ENCODE measurements around the gene IQCK. TPM values are rescaled to one million over a fixed set of nuclear protein-coding genes. Genes with fewer than 3 reads are reported as not detected.
"Not testable (repeated sequence)": the region's sequence is repeated elsewhere in the genome, so short reads cannot be mapped to it uniquely, and the experiment has no call there.

The IQCK gene
- total RNA-seq, 1 donor from 2014 or later, result 7.6 TPM

DNA sequence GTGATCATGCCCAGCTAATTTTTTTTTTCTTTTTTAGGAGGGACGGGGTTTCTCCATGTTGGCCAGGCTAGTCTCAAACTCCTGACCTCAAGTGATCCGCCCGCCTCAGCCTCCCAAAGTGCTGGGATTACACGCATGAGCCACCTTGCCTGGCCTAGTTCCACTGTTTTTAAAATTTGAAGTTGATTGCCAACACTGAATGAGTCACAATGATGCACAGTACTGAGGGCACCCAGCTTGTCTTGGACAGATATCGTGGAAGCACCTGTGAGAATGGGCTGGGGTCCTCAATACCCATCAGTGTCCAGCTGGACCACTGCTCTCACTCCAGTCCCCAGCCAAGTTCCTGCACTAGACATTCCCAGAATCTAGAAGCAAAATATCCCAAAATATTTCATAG is 2.5 kb upstream of the IQCK start:
- Histone ChIP-seq H3K9me3 (no peaks in the 10 kb centered on the region), H3K36me3 (peaks cover 9% of the 10 kb centered on the region), H3K27ac (no peak overlapping the region), H3K27me3 (no peaks in the 10 kb centered on the region), H3K4me3 (no peak overlapping the region), H3K4me1 (peaks cover 18% of the 10 kb centered on the region)
- no peak for ATAC-seq
- TF ChIP-seq CTCF (IDR thresholded peaks at IDR 0.05), result no peak
- intact Hi-C loops (cut with DNase I), result no loop called here
- no peak for DNase-seq

GRCh38 chr16:19716183-19716582 is 1.9 kb upstream of the IQCK start:
- no peak for TF ChIP-seq CTCF (IDR thresholded peaks at IDR 0.05)

GRCh38 chr16:19716728-19717127 is 1.3 kb upstream of the IQCK start:
- Histone ChIP-seq H3K4me3 (peak overlapping the region; percentile 74), H3K4me1 (peaks cover 18% of the 10 kb centered on the region)
- H3K36me3 ChIP-seq; DNase-seq; intact Hi-C loops (cut with DNase I); H3K9me3 ChIP-seq; H3K27ac ChIP-seq; ATAC-seq; H3K27me3 ChIP-seq: not testable (repeated sequence)

More at GRCh38 chr16:19716183-19716582, 1.9 kb upstream of the IQCK start:
- H3K27ac ChIP-seq, result no peak overlapping the region
- no peak overlapping the region for H3K4me3 ChIP-seq
- no peaks in the 10 kb centered on the region for H3K27me3 ChIP-seq
- no peaks in the 10 kb centered on the region for H3K9me3 ChIP-seq
- H3K36me3 ChIP-seq, result peaks cover 9% of the 10 kb centered on the region
- ATAC-seq (no peak), DNase-seq (no peak)
- intact Hi-C loops (cut with DNase I), result no loop called here
- peaks cover 18% of the 10 kb centered on the region for H3K4me1 ChIP-seq

DNA sequence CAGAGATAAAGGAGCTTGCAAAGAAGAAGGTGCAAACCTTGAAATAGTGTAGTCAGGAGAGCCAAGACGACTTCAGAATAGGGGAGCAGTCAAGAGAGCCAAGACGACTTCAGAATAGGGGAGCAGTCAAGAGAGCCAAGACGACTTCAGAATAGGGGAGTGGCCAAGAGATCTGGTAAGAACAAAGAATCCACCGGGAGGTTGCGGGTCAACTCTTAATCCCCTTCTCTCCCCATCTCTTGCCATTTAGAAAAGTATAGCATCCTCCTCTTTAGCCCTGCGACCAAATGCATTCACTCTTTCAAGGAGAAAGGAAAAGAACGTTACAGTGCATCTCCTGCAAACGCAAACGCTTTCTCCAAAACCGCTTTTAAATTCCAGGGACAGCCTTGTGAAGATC is 757 bp upstream of the IQCK start:
- peaks cover 18% of the 10 kb centered on the region for H3K4me1 ChIP-seq
- no peaks in the 10 kb centered on the region for H3K27me3 ChIP-seq
- no peak for ATAC-seq
- H3K27ac ChIP-seq, result peak overlapping the region; percentile 75
- H3K4me3 ChIP-seq, result peak overlapping the region; percentile 74
- H3K36me3 ChIP-seq, result peaks cover 9% of the 10 kb centered on the region
- no peak for DNase-seq
- no peak for TF ChIP-seq CTCF (IDR thresholded peaks at IDR 0.05)
- no peaks in the 10 kb centered on the region for H3K9me3 ChIP-seq
- intact Hi-C loops (cut with DNase I), result no loop called here

- ATAC-seq, result no peak
- Histone ChIP-seq H3K9me3 (no peaks in the 10 kb centered on the region), H3K36me3 (peaks cover 9% of the 10 kb centered on the region), H3K4me3 (peak overlapping the region; percentile 74), H3K27ac (peak overlapping the region; percentile 75), H3K27me3 (no peaks in the 10 kb centered on the region), H3K4me1 (peaks cover 18% of the 10 kb centered on the region)
- no peak for DNase-seq
- intact Hi-C loops (cut with DNase I), result no loop called here
- no peak for TF ChIP-seq CTCF (IDR thresholded peaks at IDR 0.05)
These were observed 524 bp downstream of the IQCK start for GRCh38 chr16:19718624-19718965.

GRCh38 chr16:19722269-19722952 is 4.3 kb downstream of the IQCK start:
- no peak overlapping the region for H3K4me3 ChIP-seq

More at GRCh38 chr16:19722269-19722952, 4.3 kb downstream of the IQCK start:
- H3K27ac ChIP-seq, result no peak overlapping the region
- no peaks in the 10 kb centered on the region for H3K36me3 ChIP-seq
- intact Hi-C loops (cut with DNase I), result loop anchor here (5.0 kb wide), 1 partner anchor 40 kb away; no protein-coding TSS in a partner anchor
- no peak for DNase-seq
- peaks cover 8% of the 10 kb centered on the region for H3K4me1 ChIP-seq
- no peak for ATAC-seq
- H3K27me3 ChIP-seq, result no peaks in the 10 kb centered on the region
- TF ChIP-seq CTCF (IDR thresholded peaks at IDR 0.05), result no peak
- H3K9me3 ChIP-seq, result no peaks in the 10 kb centered on the region
